Transverse colon (tissue), 4 donors: Measurements from ENCODE around the gene USP37. TPM values are rescaled to one million over a fixed set of nuclear protein-coding genes. Genes with fewer than 3 reads are reported as not detected.

ENCODE experiments used
- DNase-seq: peaks from one replicate; pipeline ENCODE4 v3.0.0-alpha.2; 2019
- H3K27ac ChIP-seq, 4 donors: fragments of 200-600 bp; sonication (generic); 2 replicates each; pipeline ENCODE4 v1.5.1; 2016 to 2018; ENCODE audit warnings: inconsistent platforms in 4 of 4
- H3K27me3 ChIP-seq: fragments of 200-600 bp; sonication (generic); 2 replicates; pipeline ENCODE4 v1.5.1; 2017; ENCODE audit warnings: inconsistent platforms
- H3K36me3 ChIP-seq, 4 donors: fragments of 200-600 bp; sonication (generic); 2 replicates each; pipeline ENCODE4 v1.5.1; 2017 to 2019; ENCODE audit warnings: inconsistent platforms in 4 of 4
- H3K4me1 ChIP-seq, 4 donors: fragments of 200-600 bp; sonication (generic); 2 replicates each; pipeline ENCODE4 v1.5.1; 2017 to 2020; ENCODE audit warnings: inconsistent platforms in 4 of 4
- H3K4me3 ChIP-seq, 4 donors: fragments of 200-600 bp; sonication (generic); 1 replicate in 1 of 4; 2 replicates in 3 of 4; pipeline versions ENCODE4 v1.5.1 to v1.6.1; 2017 to 2019; ENCODE audit warnings: inconsistent platforms in 4 of 4
- H3K9me3 ChIP-seq, 2 donors: fragments of 200-600 bp; sonication (generic); 2 replicates each; pipeline ENCODE4 v1.5.1; 2017 to 2019; ENCODE audit warnings: inconsistent platforms in 2 of 2
- EP300 ChIP-seq: sonication (generic); formaldehyde crosslinking; IDR thresholded peaks from one replicate; pipeline ENCODE4 v1.6.1; 2017; ENCODE audit warnings: antibody characterized with exemption, low read depth
- POLR2A ChIP-seq: fragments of 450-650 bp; IDR thresholded peaks from one replicate; pipeline ENCODE4 v1.6.1; 2016; ENCODE audit warnings: antibody characterized with exemption, mild to moderate bottlenecking, moderate library complexity
- POLR2AphosphoS5 ChIP-seq, 3 donors: sonication (generic); formaldehyde crosslinking; IDR thresholded peaks; one replicate each; pipeline ENCODE4 v1.6.1; 2016; ENCODE audit warnings: antibody characterized with exemption in 3 of 3
- WGBS, 2 donors: methylation state at CpG; one replicate each; pipeline ENCODE4 v1.1.5; 2018; ENCODE audit warnings: low coverage in 1 of 2; 5-methylcytosine and 5-hydroxymethylcytosine counted together
- in situ Hi-C, 4 donors: fragments of 200-750 bp; cut with MboI; loops; one replicate each; pipeline versions ENCODE4 v1.15.0 to v1.15.1; 2017; ENCODE audit warnings: low sequenced_read_pairs in 3 of 4, low pct_ligation_motif_present in 1 of 4, low pct_unique_long_range_greater_than_20kb in 1 of 4
- intact Hi-C: fragments of 100-400 bp; cut with DNase I; formaldehyde crosslinking; loops from one replicate; pipeline ENCODE4 v1.15.1; 2023; ENCODE audit warnings: low total_unique reads
- total RNA-seq, 4 donors: library from RNA; depleted of rRNA; stranded (reverse); fragments of >200 nt; gene quantifications; one replicate each; pipeline ENCODE4 v1.1.0, GENCODE V29; 2016
- TF ChIP-seq, protein P1 (sequence below), 5 experiments: fragments of 200-600 bp in 3 of 5; fragments of 450-650 bp in 2 of 5; sonication (generic) in 3 of 5; IDR thresholded peaks; 1 replicate in 2 of 5; 2 replicates in 3 of 5; pipeline ENCODE4 v1.5.1; 2016 to 2017; ENCODE audit warnings: antibody characterized with exemption in 5 of 5, inconsistent platforms in 3 of 5, mild to moderate bottlenecking in 2 of 5, moderate library complexity in 1 of 5

The USP37 gene
- total RNA-seq, 4 donors from 2014 or later: 1.4 to 15.7 (median 8.1) TPM

DNA sequence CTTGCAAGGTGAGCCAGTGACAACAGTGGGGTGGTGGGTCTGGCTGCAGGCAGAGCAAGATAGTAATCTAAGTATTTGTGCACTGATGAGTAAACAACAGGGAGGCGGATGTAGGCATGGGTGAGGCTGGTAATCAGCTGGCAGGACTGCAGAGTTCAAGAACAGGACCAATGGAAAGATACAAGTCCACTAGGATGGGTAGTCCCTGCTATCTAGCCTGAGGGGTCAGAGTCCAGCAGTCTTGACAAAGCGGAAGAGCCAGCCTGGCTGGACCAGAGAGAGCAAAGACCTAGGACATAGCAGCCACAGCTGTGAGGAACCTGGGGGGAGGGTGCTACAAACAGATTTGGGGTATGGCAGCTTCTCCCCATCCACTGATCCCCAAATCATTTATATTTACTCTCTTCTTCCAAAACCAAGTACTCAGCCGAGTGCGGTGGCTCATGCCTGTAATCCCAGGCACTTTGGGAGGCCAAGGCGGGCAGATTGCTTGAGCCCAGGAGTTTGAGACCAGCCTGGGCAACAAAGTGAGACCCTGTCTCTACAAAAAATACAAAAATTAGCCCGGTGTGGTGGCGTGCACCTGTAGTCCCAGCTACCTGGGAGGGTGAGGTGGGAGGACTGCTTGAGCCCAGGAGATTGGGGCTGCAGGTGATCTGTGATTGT, 123.3 kb downstream of the USP37 start:
- no peak for TF ChIP-seq POLR2A
- peak; percentile 16 to 56 (median 41) for TF ChIP-seq POLR2AphosphoS5 (IDR thresholded peaks at IDR 0.05)
- TF ChIP-seq, protein P1, sequence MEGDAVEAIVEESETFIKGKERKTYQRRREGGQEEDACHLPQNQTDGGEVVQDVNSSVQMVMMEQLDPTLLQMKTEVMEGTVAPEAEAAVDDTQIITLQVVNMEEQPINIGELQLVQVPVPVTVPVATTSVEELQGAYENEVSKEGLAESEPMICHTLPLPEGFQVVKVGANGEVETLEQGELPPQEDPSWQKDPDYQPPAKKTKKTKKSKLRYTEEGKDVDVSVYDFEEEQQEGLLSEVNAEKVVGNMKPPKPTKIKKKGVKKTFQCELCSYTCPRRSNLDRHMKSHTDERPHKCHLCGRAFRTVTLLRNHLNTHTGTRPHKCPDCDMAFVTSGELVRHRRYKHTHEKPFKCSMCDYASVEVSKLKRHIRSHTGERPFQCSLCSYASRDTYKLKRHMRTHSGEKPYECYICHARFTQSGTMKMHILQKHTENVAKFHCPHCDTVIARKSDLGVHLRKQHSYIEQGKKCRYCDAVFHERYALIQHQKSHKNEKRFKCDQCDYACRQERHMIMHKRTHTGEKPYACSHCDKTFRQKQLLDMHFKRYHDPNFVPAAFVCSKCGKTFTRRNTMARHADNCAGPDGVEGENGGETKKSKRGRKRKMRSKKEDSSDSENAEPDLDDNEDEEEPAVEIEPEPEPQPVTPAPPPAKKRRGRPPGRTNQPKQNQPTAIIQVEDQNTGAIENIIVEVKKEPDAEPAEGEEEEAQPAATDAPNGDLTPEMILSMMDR (IDR thresholded peaks at IDR 0.05): no peak
- peak; percentile 4 for TF ChIP-seq EP300
- peak; percentile 73 for DNase-seq
- peaks cover 0 to 7% (median 3%) of the 10 kb centered on the region in 4 donors for H3K36me3 ChIP-seq

DNA sequence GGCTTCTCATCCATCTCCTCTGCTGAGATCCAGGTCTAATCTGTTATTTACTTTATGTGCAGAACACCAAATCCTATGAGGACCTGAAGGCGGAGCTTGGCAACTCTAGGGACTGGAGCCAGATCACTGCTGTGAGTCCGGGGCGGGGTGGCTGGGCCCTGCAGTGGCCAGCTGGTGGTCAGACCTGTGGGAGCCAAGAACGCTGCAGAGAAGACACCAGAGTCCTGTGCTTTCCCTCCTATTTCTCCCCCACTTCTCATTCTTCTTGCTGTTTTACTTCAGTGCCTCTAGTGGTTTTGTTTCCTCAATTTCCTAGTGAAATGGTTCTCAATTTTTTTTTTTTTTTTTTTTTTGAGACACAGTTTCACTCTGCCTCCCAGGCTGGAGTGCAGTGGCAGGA, 129.6 kb downstream of the USP37 start:
- peak; percentile 23 for DNase-seq
- Histone ChIP-seq H3K36me3 (peaks cover 0 to 5% (median 0%) of the 10 kb centered on the region in 4 donors), H3K27me3 (no peaks in the 10 kb centered on the region), H3K9me3 (no peaks in the 10 kb centered on the region), H3K27ac (peak overlapping the region in 2 of 4 donors; percentile 26 to 36), H3K4me1 (peaks cover 0 to 8% (median under 1%) of the 10 kb centered on the region in 4 donors), H3K4me3 (no peak overlapping the region)
- no peak for TF ChIP-seq POLR2A
- TF ChIP-seq EP300: no peak
- no peak for TF ChIP-seq POLR2AphosphoS5 (IDR thresholded peaks at IDR 0.05)
- TF ChIP-seq, protein P1 (IDR thresholded peaks at IDR 0.05): no peak
- intact Hi-C loops: no loop called here
- WGBS, 2 donors: 63% methylated on average over 4 of the region's 4 CpGs; no CpG with 5 or more reads in 1 of the 2 donors
- in situ Hi-C loops: no loop called here

More for the DNA sequence above, 123.3 kb downstream of the USP37 start:
- H3K27me3 ChIP-seq: no peaks in the 10 kb centered on the region
- H3K27ac ChIP-seq: peak overlapping the region; percentile 69 to 76 (median 74)
- in situ Hi-C loops (no loop called here), intact Hi-C loops (no loop called here)
- 87 to 88% methylated on average over 2 to 7 of the region's 7 CpGs for WGBS, 2 donors
- H3K4me3 ChIP-seq: no peak overlapping the region
- no peaks in the 10 kb centered on the region for H3K9me3 ChIP-seq
- peaks cover 0 to 39% (median 16%) of the 10 kb centered on the region in 4 donors for H3K4me1 ChIP-seq

DNA sequence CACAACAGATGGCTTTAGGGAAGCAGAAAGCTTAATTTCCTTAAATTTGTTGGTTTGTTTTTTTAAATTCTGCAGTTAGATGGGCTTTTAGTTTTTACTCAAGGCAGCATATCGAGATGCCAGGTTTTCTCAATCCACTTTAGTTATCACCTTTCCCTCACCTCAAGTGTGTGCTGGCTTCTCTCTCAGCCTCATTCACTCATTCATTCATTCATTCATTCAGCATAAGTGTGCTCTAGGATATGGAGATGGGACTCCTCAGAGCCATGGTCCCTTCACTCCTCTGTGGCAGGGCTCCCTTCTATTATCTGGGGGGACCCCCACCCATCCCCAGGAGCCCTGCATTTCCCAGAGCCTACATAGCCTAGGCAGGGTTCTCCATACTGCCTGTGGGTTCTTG, 130.2 kb downstream of the USP37 start:
- TF ChIP-seq POLR2AphosphoS5 (IDR thresholded peaks at IDR 0.05): no peak
- TF ChIP-seq POLR2A: no peak
- TF ChIP-seq, protein P1 (IDR thresholded peaks at IDR 0.05): no peak
- TF ChIP-seq EP300: no peak

DNA sequence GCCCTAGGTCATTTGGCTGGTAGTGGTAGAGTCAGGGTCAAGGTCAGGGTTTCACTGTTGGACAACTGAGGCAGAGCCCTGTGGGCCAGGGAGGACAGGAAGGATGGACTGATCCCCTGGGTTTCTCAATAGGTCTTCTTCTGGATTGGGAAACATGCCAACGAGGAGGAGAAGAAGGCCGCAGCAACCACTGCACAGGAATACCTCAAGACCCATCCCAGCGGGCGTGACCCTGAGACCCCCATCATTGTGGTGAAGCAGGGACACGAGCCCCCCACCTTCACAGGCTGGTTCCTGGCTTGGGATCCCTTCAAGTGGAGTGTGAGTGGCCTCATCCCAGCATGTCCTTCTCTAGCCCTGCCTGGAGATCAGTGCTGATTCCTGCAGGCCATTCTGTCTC, 131.2 kb downstream of the USP37 start:
- Histone ChIP-seq H3K4me3 (no peak overlapping the region), H3K36me3 (peaks cover 0 to 5% (median 0%) of the 10 kb centered on the region in 4 donors), H3K27ac (no peak overlapping the region), H3K9me3 (no peaks in the 10 kb centered on the region), H3K4me1 (peaks cover 0 to 5% (median 0%) of the 10 kb centered on the region in 4 donors), H3K27me3 (no peaks in the 10 kb centered on the region)
- intact Hi-C loops: no loop called here
- no peak for DNase-seq
- in situ Hi-C loops: no loop called here
- 80% methylated on average over 5 of the region's 5 CpGs; no CpG with 5 or more reads in 1 of the 2 donors for WGBS, 2 donors
- TF ChIP-seq EP300 (no peak), POLR2AphosphoS5 (IDR thresholded peaks at IDR 0.05) (no peak), POLR2A (no peak)
- TF ChIP-seq, protein P1 (IDR thresholded peaks at IDR 0.05): no peak

More for the DNA sequence above, 130.2 kb downstream of the USP37 start:
- Histone ChIP-seq H3K27ac (peak overlapping the region in 2 of 4 donors; percentile 26 to 36), H3K9me3 (no peaks in the 10 kb centered on the region), H3K4me1 (peaks cover 0 to 5% (median 0%) of the 10 kb centered on the region in 4 donors), H3K36me3 (peaks cover 0 to 5% (median 0%) of the 10 kb centered on the region in 4 donors), H3K4me3 (no peak overlapping the region), H3K27me3 (no peaks in the 10 kb centered on the region)
- in situ Hi-C loops: no loop called here
- 96 to 100% methylated on average over 1 of the region's 1 CpG for WGBS, 2 donors
- intact Hi-C loops: no loop called here
- DNase-seq: no peak
